GM18505 (cell line): ENCODE results near the gene CAMTA1.

Source experiments
- ATAC-seq: cut with Tn5 transposase; IDR thresholded peaks from one replicate; pipeline ENCODE4 v1.9.1; 2021; ENCODE audit not compliant: unreplicated experiment
- POLR2A ChIP-seq: IDR thresholded peaks from 4 replicates; pipeline ENCODE4 v1.6.1; 2011; ENCODE audit warnings: borderline replicate concordance; ENCODE audit not compliant: insufficient read depth, insufficient read length; ENCODE audit errors: extremely low read depth

CAMTA1 gene

GRCh38 chr1:7199077-7199779 is 414.0 kb downstream of the CAMTA1 start:
- TF ChIP-seq POLR2A, result no peak
- ATAC-seq, result no peak

DNA sequence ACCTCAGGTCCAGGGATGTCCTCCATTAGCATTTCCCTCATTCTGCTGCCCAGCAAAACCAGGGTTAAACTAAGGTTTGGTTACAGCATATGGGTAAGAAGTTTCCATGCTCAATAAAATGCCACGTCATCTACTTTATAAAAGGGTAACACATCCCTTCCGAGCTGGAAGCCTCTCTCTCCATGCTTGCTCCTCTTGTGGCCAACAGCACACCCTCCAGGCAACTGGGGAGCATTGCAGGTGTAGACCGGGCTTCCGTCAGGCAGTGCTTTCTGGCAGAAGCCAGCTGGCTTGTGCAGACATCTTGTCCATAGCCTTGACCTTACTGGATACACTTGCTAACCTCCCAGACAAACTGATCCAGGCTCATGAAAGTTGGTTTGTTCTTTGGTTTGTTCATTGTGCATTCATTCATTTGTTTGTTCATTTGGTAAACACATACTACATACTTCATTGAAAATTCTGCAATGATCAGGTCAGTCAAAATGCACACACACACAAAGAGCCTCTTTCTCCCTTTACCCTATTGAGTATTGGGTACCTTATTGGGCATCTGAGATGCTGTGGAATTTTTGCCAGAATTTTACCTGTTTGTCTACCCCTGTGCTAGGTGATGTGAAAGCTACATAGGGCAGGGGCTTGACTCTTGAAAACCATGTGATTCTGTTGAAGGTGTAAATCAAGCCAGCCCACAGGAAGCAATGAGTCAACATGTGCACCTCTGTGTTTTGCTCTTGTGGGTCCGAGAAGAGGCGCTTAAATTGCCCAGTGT is 422.8 kb downstream of the CAMTA1 start:
- ATAC-seq, result no peak
- TF ChIP-seq POLR2A, result no peak

GRCh38 chr1:7208647-7209180 is 423.5 kb downstream of the CAMTA1 start:
- TF ChIP-seq POLR2A, result no peak
- ATAC-seq, result no peak

DNA sequence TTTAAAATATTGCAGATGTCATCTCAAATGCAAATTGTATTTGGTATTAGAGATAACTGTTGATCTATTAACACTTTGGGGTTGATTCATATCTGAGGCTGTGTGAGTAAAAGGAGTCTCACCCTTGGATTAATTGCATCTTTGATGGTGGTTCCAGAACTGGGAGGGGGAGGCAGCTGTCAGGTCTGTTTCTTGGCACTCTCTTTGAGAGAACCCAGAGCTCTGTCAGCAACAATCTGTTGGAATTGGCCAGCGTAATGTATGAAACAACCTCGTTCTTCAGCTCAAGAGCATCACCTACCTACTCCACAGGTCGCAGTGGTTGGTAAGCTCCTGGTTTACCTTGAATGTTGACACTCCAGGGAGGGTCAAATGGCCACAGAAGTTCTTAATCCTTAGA is 424.1 kb downstream of the CAMTA1 start:
- no peak for ATAC-seq
- TF ChIP-seq POLR2A, result no peak

DNA sequence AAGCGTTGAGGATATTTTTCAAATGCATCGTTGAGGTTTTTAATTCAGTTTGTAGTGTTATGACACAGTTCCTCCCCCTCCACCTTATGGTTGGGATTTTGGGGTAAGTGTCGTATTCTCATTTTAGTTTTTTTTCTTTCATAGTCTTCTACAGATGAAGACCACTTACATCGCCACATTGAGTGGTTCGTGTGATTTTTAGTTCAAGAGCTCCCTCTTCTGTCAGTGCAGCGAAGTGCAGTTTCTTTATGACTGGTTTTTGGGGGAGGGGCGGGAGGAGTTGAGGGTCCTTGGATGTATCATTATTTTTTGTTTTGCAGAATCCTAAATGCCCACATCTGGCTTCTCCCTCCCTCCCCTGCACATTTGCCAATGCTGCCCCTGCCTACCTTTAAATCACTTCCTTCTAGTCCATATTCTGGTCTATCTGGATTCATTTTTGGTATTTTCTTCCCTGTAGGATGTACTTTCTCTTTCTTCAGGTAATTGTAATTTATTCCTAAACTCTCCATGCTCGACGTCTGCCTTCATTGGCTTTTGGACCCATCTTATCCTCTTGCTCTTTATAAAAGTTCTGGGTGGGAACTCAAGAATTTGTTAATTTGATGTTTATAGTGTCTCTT is 433.1 kb downstream of the CAMTA1 start:
- TF ChIP-seq POLR2A, result no peak
- ATAC-seq, result no peak

DNA sequence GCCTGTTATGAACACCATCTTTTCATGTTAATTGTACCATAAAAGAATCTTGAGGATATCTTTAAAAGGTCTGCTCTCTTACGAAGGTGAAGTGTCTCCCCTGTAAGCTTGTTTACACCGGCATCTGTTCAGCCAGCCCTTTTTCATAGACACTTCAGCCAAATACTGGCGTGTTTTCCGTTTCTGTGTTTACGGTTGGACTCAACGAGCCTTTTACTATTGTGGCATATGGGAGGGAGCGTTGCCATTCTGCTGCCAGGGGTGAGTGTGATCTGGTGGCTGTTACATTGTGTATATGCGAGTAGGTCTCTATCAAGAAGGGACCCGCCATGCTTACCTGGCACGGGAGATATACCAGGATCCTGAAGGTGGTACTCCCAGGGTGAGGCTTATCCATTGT is 433.8 kb downstream of the CAMTA1 start:
- ATAC-seq, result no peak
- no peak for TF ChIP-seq POLR2A

DNA sequence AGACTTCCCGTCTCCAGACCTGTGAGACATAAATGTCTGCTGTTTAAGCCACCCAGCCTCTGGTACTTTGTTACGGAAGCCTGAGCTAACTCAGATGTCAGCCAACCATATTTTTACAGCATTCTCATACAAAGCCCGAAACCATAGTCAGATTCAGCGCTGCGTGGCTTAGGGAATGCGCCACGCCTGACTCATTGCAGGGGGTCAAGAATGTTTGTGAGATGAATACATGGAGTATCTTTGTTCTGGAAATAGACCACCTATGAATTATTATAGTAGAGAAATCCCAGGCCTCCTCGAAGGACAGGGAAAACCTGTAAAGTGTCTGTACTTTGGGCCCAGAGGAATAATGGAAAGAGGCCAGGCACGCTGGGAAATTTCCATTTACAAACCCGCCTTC is 434.8 kb downstream of the CAMTA1 start:
- no peak for TF ChIP-seq POLR2A
- ATAC-seq, result no peak

DNA sequence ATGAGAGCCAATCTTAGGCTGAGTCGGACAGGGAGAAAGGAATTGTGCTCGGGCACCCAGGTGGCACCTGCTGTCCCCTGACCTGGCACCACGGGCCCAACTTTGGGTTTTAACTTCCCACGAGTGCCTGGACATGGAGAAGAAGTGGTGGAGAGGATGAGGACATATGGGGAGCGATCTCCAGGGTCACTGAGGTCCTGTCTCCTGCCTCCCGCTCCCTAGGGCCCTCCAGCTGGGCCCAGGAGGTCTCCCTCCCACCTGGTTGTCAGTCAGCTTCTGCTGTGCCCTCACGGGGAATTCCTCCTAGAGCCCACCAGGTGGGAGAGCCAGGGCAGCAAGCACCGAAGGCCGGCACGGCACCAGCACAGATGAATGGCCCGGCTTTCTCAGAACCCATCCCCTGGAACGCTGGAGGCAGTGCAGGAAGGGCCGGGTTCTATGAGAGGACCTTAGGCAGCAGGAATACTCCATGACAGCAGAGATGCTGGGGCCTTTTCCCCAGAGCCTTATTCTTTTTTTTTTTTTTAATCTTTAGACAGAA is 435.5 kb downstream of the CAMTA1 start:
- no peak for ATAC-seq
- TF ChIP-seq POLR2A, result no peak

DNA sequence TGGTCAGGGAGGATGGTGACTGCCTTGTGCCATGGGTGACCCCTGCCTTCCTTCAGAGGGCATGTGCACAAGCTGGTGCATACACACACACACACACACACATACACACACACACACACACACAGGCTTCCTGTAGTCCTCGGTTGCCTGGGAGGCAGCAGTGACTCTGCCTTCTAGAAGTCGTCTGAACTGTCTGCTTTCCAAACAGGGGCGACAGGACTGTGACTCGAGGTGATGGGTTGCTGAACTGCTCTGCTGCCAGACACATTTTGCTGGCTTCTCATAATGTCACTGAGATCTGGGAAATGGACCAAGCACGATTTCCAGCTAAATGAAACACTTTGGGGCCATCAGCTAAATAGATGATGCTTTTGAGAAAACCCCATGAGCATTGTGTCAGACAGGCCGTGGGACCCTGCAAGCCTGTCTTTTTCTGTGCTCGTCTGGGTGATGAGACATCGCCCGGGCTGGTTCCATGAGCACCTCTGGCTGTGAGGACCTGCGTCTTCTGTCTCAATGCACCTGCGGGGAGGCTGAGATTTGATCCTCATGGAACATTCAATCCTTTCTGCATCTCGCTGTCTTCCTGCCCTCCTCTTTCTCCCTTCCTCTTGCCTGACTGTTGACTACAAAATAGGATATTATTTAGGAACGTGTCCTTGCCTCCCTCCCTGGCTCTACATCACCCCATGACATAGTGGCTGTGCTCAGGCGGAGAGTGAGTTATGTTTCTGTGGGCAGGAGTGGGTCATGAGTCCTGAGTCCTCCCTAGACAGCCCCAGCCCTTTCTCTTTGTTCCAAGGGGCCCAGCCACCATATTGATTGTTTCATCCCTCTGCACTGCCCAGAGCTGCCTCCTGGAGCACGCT is 436.8 kb downstream of the CAMTA1 start:
- ATAC-seq, result no peak
- TF ChIP-seq POLR2A, result no peak

DNA sequence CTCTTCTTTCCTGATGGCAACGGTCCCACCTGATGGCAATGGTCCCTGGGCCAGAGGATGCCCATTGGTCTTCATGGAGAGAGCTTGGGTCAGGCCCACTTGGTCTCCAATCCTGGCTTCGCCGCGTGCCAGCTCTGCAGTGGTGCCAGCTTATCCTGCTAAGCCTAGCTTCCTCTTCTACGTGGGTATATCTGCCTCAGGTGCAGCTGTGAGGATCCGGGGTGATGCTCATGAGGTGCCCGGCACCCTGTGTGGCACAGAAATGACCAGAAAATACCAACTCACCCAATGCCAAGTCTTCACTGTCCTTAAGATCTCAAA is 437.4 kb downstream of the CAMTA1 start:
- no peak for ATAC-seq
- no peak for TF ChIP-seq POLR2A

DNA sequence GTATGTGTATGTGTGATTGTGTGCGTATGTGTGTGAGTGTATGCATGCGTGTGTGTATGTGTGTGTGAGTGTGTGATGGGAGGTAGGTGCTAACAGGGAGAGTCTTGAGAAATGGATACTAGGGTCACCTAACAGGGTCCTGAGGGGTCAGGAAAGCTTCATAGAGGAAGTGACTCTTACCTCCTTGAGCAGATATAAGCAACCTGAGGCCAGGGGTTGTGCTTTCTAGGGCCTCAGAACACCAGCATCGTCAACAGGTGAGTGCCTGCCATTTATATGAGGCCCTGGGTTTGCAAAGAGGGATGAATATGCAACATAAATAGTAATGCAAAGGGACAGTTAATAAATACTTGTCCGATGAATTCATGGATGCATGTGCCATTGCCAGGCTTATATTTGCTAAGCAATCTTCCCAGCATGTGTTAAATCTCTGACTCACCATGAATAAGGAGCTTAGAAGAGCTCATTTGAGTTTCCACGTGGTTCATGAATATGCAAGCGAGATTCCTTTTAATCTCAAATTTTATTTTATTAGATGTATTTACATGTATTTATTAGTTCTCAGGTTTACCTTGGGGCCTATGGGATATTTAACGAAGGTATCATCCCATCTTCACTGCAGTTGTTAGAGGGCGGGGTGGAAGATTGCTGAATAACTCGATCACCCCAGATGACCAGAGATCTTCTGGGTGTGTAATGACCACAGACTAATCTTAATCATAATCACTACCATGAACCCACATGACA is 438.3 kb downstream of the CAMTA1 start:
- ATAC-seq, result no peak
- no peak for TF ChIP-seq POLR2A

GRCh38 chr1:7224081-7224534 is 438.9 kb downstream of the CAMTA1 start:
- ATAC-seq, result no peak
- no peak for TF ChIP-seq POLR2A
